Stimulated activated CD4-positive, alpha-beta T cell treated with anti-CD3 and anti-CD28 coated beads, Interleukin-4, amount 100 ng/mL, for 4 hours (primary cell): Measurements from ENCODE around the gene C16orf96.

Source experiments
- DNase-seq, 2 experiments: peaks; one replicate each; pipeline ENCODE4 v3.0.0-alpha.2; 2020

Gene C16orf96

GRCh38 chr16:4603624-4604170, 47.6 kb downstream of the C16orf96 start:
- no peak for DNase-seq

GRCh38 chr16:4604401-4604800, 48.3 kb downstream of the C16orf96 start:
- DNase-seq, result no peak

DNA sequence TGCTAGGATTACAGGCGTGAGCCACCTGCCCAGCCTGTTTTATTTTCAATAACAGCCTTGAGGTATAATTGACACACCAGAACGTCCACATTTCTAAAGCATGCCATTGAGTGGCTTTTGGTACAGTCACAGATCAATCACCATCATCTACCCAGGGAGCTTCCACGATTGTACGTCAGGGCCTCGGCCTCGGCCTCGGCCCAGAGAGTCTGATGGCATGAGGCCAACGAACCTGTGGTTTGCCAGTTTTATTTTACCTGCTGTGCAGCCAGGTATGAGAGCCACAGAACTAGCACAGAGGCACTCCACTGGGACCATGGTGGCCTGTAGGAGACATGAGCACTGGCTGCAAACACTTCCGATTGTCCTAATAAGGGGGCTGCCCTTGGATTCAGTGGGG, 50.2 kb downstream of the C16orf96 start:
- no peak for DNase-seq

DNA sequence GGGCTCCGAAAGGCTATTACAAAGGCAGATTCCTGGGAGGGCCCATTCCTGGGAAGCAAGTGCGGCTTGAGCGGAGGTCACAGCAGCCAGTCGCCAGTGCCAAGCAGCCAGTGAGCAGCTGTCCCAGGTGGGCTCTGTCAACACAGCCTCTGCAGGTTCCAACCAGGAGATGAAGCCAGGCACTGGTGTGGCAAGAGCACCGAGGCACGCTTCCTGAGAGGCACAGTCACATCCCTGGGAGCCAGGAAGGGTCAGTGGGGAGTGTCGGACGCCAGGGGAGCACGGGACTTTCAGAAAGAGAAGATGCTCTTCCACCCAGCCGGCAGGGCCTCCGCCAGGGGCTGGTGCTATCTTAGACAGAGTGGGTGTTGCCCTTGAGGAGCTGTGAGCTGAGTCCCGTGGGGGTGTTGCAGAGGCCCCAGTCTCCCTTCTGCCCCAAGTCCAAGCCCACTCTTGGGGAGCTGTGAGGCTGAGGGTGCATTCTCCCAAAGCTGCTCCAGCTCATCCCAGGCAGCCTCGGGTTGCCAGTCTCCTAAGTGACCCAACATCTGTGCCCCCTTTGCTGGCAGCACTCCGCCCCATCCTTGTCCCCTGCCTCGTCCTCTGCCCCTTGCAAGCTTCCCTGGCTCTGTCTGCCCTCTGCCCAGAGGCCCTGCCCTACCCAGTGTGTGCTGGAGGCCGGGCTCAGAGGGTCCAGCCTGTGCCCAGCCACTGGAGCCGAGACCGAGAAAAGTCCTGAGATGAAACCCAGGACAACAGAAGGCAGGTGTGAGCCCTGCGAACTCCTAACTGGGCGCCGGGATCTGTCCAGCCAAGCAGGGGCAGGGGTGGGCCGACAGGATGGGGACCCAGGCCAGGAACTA, 51.9 kb downstream of the C16orf96 start:
- DNase-seq, result no peak

DNA sequence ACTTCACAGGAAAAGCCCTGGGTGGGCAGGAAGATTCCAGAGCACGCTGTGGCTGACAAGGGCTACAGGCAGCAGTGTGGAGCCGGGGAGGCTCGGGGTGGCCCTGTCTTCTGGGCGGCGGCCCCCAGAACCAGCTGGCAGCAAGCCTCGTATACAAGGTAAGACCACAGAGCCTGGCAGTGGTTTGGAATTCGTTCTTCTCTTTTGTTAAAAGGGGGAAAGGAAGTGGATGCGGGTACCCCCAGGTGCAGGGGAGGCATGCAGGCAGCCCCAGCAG, 52.5 kb downstream of the C16orf96 start:
- DNase-seq, result no peak

- DNase-seq, result no peak
These were observed 53.3 kb downstream of the C16orf96 start for GRCh38 chr16:4609200-4610010.

GRCh38 chr16:4610011-4611005, 54.2 kb downstream of the C16orf96 start:
- DNase-seq, result no peak

DNA sequence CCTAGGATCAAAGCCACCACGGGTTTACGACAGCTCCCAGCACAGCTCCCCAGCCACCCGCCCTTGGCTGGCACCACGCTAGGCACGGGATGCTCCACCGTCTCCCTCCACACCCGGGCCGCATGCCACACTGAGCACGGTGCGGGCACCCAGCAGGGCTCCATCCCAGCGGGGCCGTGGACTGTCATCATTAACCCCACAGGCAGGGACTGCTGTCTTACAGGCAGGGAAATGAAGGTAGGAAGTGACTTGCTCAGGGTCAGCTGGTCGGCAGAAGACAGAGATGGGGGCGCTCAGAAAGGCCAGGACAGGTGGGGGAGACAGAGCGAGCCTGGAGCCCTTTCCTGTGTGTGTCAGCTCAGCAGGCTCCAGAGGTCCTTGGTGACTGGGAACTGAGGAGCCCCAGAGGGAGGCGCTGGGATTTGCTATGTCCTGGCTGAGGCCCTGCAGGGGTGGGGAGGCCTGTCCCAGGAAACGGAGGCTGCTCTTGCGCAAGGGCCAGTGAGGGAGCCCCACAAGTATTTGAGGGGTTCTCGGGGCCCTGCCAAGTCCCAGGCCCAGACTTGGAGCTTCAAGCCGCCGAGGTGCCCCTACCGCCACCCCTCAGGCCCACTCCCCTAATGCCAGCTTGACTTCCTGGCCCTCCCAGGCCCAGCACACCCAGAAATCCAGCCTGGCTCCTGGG, 55.3 kb downstream of the C16orf96 start:
- no peak for DNase-seq

DNA sequence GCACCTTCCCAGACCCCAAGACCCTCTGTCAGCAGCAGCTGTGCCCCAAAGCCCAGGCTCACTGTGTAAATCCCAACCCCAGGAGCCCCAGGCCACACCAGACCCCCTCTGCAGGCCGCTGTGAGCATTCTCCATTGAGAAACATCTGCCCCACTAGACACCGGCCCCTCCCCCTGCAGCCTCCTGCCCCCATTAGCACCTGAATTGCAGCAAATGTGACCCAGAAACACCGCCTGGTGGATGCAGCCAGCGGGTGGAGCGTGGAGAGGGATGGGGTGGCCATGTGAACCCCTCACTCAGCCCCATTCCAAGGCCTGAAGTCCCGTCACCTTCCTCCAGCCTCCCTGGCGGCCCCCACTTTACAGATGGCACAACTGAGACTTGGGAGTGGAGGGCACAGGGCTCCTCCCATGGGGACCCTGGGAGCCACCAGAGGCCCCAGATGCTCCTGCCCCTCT, 56.4 kb downstream of the C16orf96 start:
- DNase-seq, result no peak

GRCh38 chr16:4612977-4613635, 57.0 kb downstream of the C16orf96 start:
- DNase-seq, result no peak

GRCh38 chr16:4613636-4614570, 57.8 kb downstream of the C16orf96 start:
- peak; percentile 14 to 34 for DNase-seq

DNA sequence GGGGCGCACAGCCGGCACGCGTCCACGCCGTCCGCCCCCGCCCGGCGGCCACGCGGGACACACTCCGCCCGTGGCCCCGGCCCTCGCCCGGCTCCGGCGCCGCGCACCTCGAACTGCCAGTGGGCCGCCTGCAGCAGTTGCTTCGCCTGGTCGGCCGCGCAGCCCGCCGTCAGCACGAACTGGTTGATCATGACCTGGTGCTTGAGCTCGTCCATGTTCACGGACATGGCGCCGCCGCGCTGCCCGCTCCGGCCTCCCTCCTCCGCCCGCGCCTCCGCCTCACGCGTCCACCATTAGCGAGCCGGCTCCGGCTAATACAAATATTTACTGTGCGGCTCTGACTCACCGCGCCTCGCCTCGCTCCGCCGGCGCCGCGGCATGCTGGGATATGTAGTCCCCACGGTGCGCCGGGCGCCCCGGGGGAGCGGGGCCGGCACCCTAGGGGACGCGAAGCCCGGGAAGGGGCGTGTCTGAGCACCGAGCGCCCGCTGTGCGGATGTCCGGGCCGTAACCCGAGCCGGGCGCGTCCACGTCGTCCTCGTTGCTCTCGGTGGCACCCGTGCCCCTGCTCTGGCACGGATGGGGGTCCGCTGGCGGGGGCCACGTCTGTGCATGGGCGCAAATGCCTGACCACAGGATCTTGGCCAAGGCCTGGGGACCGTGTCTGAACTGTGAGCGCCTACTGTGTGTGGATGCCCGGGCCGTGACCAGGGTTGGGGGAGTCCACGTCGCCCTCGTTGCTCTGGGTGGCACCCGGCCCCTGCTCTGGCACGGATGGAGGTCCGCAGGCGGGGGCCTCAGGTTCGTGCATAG, 58.6 kb downstream of the C16orf96 start, which contains the start of gene UBALD1:
TSS of gene UBALD1 (minus strand) at position 318 of the 813 bp plus-strand sequence. CDS start at position 227, 91 bp downstream.
- peak; percentile 76 to 77 for DNase-seq

DNA sequence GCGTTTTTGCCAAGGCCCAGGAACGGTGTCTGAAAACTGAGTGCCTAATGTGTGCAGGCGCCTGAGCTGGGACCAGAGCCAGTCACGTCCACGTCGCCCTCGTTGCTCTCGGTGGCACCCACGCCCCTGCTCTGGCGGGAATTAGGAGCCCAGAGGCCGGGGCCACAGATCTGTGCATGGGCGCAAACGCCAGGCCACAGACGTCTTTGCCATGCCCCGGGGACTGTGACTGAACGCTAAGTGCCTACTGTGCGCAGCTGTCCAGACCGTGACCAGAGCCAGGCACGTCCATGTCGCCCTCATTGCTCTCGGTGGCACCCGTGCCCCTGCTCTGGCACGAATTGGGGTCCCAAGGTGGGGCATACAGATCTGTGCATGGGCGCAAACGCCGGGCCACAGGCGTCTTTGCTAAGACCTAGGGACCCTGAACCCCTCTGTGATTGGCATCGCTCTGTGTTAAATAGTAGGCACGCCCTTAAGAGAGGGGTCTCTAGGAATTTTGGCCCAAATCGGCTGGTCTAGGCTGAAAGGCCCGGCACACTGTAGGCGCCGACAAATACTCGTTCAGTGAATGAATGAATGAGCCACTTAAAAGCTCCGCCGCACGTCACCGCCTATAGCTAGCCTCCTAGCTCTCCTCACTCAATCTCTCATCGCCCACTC, 59.4 kb downstream of the C16orf96 start:
- DNase-seq, result peak in 1 of 2 experiments; percentile 11

- peak; percentile 99 to 100 for DNase-seq
These were observed 60.1 kb downstream of the C16orf96 start for GRCh38 chr16:4616047-4616811.

GRCh38 chr16:4617880-4618279, 61.7 kb downstream of the C16orf96 start:
- no peak for DNase-seq

DNA sequence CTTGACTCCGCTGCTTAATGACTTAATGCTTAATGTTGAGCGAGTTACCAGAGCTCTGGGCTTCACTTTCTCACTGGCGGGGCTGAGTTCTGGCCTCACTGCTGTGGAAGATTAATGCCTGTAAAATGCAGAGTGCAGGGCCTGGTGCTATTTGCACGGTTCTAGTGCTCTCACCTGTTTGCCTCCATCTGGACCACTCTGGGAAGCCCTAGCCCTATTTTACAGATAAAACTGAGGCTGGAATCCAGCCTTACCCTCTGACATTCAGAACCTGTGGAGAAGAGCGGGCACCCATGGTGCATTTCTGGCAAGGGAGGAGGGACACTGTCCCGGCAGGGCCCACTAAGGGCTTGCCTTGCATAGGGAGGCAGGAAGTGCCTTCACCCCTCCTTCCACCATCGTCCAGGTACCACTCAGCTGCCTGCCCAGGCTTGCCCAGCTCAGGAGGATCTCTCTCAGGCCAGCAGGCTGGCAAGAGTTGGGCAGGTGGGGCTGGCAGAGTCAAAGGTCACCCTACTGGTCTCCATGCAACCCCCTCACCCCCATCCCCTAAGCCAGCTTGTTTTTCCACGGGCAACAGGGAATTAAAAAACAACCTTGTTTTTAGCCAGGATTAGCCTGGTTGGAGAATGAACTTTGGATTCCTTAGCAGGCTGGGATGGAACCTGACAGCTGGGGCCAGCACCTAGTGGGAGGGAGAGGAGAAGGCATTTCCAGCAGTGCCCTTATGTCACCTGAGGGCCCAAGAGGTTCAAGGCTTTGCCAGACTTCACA, 62.7 kb downstream of the C16orf96 start:
- no peak for DNase-seq

GRCh38 chr16:4623593-4623992, 67.5 kb downstream of the C16orf96 start:
- no peak for DNase-seq
